ENCODE results near the gene PIP4K2A.
A peak's percentile ranks its signal among the peaks of the same experiment; 100 is the strongest.
"Not testable (repeated sequence)": the region's sequence is repeated elsewhere in the genome, so short reads cannot be mapped to it uniquely, and the experiment has no call there.

PIP4K2A gene

GRCh38 chr10:22714479-22715289 is at the start of gene PIP4K2A:
TSS of gene PIP4K2A (minus strand) at chr10:22714578. CDS start at chr10:22714326, 252 bp downstream.
- DNase-seq (ENCODE audit: low read depth, low spot score): no peak

GRCh38 chr10:22761569-22762220 is 47.3 kb upstream of the PIP4K2A start:
- DNase-seq (ENCODE audit: low read depth, low spot score): no peak

DNA sequence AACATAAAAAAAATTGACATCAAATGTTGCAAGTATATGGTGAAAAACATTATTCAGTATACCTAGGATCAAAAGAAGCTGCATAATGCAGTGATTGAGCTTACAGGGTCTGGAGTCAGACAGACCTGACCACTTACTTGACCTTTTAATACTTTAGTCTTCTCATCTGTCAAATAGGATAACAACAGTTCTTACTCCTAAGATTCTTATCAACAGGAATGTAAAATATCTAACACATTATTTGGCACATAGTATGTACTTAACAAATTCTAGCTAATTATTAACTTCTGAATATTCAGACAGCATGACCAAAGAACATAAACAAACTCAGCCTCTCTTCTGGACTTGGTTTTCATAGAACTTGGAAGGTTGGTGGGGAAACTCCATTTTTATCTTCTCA is 45.6 kb upstream of the PIP4K2A start:
- no peak for DNase-seq (ENCODE audit: low read depth, low spot score)

- DNase-seq (ENCODE audit: low read depth, low spot score): no peak
These were observed 44.5 kb upstream of the PIP4K2A start for GRCh38 chr10:22758867-22759266.

GRCh38 chr10:22754296-22754695 is 39.9 kb upstream of the PIP4K2A start:
- no peak for DNase-seq (ENCODE audit: low read depth, low spot score)

DNA sequence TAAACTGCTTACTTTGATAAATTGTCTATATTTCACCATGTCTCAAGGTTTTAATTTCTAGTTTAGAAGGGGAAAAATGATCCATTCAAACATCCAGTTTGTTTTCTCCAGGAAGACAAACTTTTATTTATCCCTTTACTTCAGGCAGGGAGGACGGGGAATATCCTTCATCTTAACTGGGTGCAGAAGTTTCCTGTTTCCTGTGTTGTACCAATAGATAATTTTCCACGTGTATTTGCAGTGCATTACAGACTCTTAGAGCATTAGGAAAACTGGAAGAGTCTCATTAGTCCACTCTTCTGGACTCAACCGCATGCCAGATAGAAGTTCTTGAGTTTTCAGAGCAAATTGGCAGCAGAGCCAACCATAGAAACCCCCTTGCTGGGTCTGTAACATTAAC is 39.4 kb upstream of the PIP4K2A start:
- no peak for DNase-seq (ENCODE audit: low read depth, low spot score)

DNA sequence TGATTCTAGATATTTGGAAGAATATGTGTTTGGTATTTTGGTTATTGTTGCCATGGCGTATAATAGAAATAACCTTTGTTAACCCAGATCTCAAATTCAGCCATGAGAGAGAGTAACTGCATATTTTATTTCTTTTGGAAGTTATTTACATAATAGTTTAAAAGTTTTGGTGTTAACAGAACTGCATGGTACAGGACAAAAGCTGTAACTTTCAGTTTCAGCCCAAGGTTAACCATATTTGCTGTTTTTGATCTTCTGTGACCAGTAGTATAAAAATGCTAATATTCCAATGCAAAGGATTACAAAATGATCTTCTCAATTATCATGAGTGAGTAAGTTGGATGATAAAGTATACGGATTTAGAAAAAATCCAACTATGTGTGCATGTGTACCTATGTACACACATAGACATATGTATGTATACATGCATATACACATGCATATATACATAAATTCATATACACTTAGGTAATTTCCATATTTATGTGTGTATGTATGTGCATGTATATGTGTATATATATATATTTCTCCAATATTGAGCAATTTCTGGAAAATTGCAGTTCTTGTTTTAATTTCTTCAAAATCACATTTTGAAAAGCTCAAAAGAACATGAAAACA is 38.0 kb upstream of the PIP4K2A start:
- no peak for DNase-seq (ENCODE audit: low read depth, low spot score)

GRCh38 chr10:22750131-22750530 is 35.8 kb upstream of the PIP4K2A start:
- no peak for DNase-seq (ENCODE audit: low read depth, low spot score)

GRCh38 chr10:22744858-22745257 is 30.5 kb upstream of the PIP4K2A start:
- not testable (repeated sequence) for DNase-seq (ENCODE audit: low read depth, low spot score)

DNA sequence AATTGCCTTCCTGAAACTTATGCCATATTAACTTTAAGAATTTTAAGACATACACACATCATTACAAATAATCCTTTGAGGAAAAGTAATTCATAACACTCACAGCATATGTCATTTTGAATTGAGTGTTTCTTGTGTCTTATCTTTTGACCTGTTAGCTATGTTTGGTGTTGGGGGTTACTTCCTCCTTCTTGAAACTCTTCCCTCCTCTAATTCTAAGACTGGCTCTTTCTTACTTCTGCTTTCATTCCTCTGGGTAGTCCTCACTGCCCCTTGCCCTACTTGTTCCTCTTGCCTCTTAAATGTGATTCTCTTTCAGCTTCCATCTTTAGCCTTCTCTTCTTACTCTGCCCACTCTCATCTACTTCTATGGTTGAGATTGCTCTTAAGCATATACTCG is 28.3 kb upstream of the PIP4K2A start:
- no peak for DNase-seq (ENCODE audit: low read depth, low spot score)

DNA sequence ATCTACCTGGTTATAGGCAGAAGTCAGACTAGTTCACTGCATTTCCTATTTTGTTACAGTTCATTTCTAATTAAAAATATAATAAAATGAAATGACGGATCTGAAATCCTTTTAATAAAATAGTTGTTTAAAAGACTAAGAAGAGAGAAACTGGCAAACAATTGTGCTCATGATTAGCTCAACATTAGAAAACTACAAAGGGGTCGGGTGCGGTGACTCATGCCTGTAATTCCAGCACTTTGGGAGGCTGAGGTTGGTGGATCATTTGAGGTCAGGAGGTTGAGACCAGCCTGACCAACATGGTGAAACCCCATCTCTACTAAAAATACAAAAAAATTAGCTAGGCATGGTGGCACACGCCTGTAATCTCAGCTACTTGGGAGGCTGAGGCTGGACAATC is 27.3 kb upstream of the PIP4K2A start:
- DNase-seq (ENCODE audit: low read depth, low spot score): not testable (repeated sequence)

GRCh38 chr10:22740180-22740579 is 25.8 kb upstream of the PIP4K2A start:
- DNase-seq (ENCODE audit: low read depth, low spot score): no peak

GRCh38 chr10:22737587-22737986 is 23.2 kb upstream of the PIP4K2A start:
- peak; percentile 26 for DNase-seq (ENCODE audit: low read depth, low spot score)

GRCh38 chr10:22736134-22736533 is 21.8 kb upstream of the PIP4K2A start:
- no peak for DNase-seq (ENCODE audit: low read depth, low spot score)

GRCh38 chr10:22733992-22734391 is 19.6 kb upstream of the PIP4K2A start:
- no peak for DNase-seq (ENCODE audit: low read depth, low spot score)

DNA sequence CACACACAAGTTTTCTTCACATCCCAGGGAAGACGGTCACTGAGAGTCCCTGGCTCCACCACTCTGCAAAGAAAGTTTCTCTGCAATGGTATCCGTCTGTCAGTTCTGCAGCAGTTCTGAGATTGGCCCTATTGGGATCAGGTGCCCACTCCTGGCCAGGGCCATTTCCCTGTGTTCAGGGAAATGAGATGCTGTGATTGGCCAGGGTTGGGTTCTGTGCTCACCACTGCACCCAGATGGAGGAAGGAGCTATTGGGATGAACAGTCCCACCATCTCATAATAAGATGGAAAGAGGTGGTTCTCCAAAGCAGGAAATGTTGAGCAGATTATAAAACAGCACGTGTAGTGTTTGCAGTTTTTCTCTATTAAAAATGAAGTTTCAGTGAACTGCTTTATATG is 13.3 kb upstream of the PIP4K2A start:
- DNase-seq (ENCODE audit: low read depth, low spot score): no peak

- DNase-seq (ENCODE audit: low read depth, low spot score): no peak
These were observed 12.7 kb upstream of the PIP4K2A start for GRCh38 chr10:22727112-22727511.

GRCh38 chr10:22724773-22725172 is 10.4 kb upstream of the PIP4K2A start:
- DNase-seq (ENCODE audit: low read depth, low spot score): no peak

GRCh38 chr10:22723783-22724182 is 9.4 kb upstream of the PIP4K2A start:
- no peak for DNase-seq (ENCODE audit: low read depth, low spot score)

- DNase-seq (ENCODE audit: low read depth, low spot score): no peak
These were observed 9.0 kb upstream of the PIP4K2A start for GRCh38 chr10:22723343-22723779.

GRCh38 chr10:22722626-22723169 is 8.3 kb upstream of the PIP4K2A start:
- DNase-seq (ENCODE audit: low read depth, low spot score): no peak

GRCh38 chr10:22720667-22721066 is 6.3 kb upstream of the PIP4K2A start:
- no peak for DNase-seq (ENCODE audit: low read depth, low spot score)
